GM19023 (cell line): Measurements from ENCODE around the gene CENPF.
"Not testable (repeated sequence)": the region's sequence is repeated elsewhere in the genome, so short reads cannot be mapped to it uniquely, and the experiment has no call there.

Experiments used
- ATAC-seq: cut with Tn5 transposase; IDR thresholded peaks from one replicate; pipeline ENCODE4 v1.9.1; 2021; ENCODE audit warnings: mild to moderate bottlenecking, moderate library complexity; ENCODE audit not compliant: unreplicated experiment

The CENPF gene

DNA sequence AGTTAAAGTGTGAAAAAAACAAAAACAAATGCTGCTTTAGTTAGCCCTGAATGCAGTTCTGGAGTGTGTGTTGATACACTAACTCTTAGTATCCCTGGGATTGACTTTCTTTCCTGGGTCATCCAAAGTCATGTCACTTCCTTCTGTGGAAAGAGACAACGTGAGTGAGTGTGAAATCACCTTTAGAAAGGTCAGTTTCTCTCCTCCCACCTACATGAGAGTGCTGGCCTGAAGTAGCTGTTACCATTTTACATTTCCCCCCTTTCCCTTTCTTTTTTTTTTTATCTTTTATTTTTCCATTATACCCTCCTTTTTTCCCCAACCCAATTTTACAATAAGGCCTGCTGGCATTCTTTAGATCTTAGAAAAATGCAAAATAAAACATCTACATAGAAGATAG lies 55.2 kb downstream of the CENPF start:
- ATAC-seq: no peak

DNA sequence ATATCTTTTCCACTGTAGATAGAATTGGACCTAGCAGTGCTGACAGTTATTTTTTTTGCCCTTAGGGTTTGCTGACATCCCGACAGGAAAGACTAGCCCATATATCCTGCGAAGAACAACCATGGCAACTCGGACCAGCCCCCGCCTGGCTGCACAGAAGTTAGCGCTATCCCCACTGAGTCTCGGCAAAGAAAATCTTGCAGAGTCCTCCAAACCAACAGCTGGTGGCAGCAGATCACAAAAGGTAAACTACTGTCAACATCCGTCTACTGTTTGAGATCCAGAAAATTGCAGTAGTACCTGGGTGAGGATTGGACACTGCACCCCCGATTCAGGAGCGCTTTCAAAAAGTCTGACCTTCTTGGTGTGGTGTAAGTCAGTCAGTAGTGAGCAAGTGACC lies 55.8 kb downstream of the CENPF start:
- ATAC-seq: no peak

DNA sequence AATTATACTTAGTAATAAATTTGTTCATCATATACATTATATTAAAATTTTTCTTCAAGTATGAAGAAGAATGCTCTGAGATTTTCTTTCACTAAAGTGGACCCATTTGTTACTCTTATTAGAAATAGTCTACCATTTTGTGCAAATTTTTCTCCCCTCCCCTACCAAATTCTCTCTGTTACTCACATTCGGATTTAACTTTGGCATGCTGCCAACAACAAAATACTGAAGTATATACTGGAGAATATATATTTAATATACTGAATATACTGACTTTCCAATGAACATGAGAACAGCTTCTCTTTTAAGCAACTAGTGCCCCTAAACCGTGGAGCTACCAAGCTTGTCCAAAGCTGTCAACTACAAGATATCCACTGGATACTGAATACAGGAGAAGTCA lies 57.2 kb downstream of the CENPF start:
- no peak for ATAC-seq

DNA sequence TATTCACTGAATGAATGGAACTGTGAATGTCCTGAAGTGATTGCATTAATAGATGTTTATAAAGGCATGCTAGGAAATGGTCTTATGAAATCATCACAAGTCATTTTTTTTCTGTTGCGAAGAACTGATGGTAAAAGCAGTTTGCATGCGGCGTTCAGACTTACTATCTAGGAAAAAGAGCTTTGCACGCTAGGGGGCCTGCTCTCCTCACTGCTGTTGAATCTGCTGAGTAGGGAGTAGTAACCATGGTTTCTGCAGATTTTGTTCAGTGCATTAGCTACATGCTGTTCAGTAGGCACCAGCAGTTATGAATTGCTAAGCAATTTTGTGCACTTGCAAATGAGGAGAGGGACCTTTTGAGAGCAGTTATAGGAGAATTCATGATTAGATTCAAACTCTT lies 57.9 kb downstream of the CENPF start:
- no peak for ATAC-seq

DNA sequence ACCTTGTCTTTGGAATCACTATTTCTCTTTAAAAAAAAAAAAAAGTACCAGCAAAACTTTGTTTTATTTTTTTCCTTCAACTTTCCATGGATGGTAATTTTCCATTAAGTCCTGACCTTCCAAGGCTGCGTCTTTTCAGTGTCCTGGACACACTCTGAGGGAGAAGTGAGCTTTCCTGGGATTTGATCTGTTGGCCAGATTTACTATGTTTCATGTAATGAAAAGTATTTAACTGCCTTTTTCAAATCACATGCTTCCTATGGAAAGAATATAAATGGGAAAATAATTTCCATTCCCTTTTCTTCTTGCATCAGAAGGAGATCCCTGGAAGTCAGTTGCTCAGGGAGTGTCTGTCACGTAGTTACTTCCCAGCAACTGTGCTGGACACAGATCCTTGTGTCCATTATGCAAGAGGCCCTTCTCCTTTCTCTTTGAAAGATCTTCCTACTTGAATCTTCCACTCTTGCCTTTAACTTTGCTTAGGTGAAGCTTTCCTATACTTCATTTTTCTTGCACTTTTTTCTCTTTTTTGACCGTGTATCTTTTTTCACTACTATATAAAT lies 59.3 kb downstream of the CENPF start:
- ATAC-seq: no peak

DNA sequence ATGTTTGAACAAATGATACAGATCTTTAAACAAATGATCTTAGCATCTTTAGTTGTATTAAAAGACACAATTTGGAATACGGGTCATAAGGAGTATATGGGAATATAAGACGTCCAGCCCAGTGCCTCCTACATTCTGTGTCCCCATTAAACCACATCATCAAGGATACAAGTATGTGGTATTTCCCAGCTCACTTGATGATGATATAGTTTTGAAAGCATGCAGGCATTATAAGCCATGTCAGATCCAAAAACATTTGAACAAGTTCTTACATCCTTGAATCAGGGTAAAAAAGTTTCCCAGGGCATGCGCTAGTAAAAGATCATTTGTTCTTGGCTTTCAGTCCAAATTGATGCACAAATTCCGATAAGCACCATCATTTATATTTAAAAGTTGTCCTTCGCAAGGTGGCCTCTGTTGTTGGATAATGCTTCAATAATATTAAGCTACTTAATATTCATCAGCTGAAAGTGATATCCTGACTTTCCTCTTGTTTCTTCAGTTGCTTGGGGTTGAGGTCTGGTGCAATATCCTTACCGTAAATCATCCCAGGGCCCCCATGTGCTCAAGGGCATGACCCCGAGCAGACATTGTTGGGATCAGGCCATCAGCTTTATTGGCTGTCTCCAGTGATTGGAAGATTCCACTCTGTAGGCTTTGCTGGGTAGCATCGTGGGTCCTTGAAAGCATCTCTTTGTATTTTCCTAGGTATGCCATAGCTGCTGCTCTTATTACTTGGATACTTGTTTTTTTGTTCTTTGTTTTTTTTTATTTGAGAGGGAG lies 61.8 kb downstream of the CENPF start:
- ATAC-seq: no peak

DNA sequence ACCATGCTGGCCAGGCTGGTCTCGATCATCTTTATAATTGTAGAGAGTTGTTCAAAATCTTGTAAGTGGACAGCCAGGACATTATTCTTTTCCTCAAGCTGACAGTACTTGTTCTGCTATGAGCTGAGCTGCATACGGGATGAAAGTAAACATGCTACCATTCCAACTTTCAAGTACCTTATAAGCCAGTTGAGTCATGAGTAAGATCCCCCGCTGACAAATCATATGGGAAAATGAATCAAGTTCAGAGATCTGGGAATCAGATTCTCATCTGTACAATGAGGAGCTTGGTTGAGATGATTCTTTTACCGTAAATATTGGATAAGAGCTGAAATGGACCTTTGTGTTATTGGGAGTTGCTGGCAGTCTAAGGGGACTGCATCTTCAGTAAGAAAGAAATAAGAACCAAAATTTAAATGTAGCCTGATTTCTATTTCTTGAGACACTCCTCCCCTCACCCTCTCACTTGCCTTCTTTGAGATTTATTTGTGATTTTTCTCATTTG lies 62.7 kb downstream of the CENPF start:
- ATAC-seq: no peak

DNA sequence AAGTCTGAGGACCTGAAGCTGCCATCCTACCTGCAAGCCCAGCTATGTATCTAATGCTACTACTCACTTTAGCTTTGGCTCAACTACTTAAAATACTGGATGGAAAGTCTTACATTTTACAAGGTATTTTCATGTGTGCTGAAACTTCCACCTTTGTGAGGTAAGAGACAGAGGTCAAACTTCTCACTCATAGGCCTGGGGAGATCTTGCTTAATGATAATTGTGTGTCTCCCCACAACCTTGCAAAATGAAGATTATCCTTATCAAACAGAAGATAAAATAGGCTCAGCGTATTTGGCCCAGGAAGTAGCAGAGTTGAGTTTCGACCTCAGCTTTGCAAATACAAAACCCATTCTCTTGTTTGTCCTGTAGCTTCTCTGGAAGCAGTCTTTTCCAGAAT lies 63.7 kb downstream of the CENPF start:
- ATAC-seq: no peak

DNA sequence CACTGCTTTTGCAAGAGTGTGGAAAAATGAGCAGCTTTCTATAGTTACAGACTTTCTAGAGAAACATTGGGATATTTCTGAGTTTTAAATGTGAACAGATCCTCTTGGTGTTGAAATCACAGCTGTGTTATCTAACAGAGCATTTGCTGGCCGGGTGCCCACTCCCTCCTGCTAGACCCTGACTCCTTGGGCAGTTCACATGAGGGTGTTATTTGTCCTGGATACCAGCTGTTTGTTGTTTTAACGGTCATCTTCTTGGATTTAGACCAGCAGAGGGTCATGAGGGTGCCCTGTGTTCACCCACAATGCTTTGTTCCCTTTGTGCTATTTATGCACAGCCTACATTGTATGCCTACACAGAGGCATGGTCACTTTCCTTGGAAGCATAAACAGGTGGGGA lies 67.1 kb downstream of the CENPF start:
- no peak for ATAC-seq

DNA sequence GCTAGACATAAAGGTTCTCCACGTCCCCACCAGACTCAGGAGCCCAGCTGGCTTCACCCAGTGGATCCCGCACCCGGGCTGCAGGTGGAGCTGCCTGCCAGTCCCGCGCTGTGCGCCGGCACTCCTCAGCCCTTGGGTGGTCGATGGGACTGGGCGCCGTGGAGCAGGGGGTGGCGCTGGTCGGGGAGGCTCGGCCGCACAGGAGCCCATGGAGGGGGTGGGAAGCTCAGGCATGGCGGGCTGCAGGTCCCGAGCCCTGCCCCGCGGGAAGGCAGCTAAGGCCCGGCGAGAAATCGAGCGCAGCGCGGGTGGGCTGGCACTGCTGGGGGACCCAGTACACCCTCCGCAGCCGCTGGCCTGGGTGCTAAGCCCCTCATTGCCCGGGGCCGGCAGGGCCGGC lies 70.0 kb downstream of the CENPF start:
- ATAC-seq: not testable (repeated sequence)

DNA sequence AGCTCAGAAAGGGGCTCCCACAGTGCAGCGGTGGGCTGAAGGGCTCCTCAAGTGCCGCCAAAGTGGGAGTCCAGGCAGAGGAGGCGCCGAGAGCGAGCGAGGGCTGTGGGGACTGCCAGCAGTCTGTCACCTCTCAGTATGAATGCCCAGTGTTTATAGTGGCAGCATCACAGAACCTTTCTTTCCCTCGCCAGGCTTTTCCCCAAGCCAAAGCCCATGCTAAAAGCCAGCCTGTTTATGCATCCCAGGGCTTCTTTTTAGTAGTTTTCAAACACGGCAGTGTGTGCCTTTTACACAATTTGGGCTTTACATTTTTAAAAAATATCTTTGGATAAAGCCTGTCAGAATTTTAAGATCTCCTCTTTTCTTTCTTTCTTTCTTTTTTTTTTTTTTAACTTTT lies 70.6 kb downstream of the CENPF start:
- no peak for ATAC-seq

DNA sequence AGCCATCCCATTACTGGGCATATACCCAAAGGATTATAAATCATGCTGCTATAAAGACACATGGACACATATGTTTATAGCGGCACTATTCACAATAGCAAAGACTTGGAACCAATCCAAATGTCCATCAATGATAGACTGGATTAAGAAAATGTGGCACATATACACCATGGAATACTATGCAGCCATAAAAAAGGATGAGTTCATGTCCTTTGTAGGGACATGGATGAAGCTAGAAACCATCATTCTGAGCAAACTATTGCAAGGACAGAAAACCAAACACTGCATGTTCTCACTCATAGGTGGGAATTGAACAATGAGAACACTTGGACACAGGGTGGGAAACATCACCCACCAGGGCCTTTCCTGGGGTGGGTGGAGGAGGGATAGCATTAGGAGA lies 72.5 kb downstream of the CENPF start:
- not testable (repeated sequence) for ATAC-seq

DNA sequence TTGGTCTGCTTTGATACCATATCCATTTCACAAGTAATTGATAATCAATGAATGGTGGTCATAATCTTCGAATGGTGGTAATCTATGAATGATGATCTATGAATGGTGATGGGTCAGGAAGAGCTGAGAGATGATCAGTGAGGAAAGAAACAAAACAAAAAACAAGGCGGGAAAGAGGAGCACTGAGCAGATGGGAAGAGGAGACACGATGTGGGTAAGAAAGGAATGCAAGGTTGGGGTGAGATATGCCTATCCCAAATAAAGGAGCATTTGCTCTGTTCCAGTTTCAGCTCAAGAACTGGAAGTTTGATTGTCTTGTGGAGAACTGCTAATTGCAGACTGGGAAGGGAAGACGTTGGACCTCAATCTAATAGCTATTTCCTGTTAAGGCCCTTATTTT lies 73.8 kb downstream of the CENPF start:
- ATAC-seq: no peak

DNA sequence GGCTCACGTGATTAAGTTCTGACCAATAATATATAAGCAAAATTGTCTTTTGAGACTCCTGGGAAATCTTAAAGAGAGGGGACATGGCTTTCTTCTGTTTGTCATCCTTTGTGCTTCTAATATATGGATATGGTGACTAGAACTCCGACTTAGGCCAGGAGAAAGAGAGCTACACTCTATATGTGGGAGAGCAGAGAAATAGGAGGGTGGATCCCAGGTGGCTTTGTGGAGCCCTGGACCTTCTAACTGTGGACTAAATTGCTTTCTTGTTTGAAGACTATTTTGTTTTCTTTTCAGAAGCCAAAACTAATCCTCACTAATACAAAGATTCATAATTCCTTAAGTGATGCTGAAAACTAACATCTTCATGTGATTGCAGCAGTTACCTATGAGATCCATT lies 75.0 kb downstream of the CENPF start:
- ATAC-seq: no peak

DNA sequence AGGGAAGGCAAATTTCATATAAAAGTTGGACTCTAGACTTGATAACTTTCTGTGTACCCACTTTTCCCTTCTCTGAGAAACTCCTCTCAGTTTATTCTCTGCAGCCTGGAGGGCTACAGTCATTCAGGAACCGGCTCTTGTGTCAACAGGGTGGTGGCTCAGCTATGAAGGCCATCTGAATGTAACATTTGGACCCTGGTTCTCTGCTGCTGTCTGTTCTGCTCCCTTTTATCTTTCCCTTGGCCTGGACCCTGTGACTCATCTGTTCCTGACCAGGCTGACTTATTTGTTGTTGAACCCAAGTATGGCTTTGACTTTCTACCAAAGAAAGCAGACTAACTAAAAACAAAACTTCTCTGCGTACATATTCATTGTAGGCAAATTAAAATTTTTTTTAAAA lies 75.4 kb downstream of the CENPF start:
- no peak for ATAC-seq

DNA sequence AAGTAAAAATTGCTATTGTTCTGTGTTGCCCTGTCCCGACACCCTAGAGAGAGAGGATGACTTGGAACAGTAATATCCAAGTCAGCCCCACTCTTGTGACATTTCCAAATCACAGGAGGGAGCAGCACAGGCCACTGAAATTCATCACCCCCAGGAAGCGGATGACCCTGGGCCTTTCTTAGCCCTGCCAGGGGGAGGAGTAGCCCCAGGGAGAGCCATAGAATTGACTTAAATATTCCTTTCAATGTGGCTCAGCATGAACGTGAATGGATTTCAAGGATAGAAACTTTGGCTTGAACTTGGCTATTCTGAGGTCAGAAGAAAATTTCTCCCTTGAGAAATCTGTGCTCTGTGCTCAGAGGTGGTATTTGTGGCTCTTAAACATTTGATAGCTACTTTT lies 80.6 kb downstream of the CENPF start:
- ATAC-seq: no peak

DNA sequence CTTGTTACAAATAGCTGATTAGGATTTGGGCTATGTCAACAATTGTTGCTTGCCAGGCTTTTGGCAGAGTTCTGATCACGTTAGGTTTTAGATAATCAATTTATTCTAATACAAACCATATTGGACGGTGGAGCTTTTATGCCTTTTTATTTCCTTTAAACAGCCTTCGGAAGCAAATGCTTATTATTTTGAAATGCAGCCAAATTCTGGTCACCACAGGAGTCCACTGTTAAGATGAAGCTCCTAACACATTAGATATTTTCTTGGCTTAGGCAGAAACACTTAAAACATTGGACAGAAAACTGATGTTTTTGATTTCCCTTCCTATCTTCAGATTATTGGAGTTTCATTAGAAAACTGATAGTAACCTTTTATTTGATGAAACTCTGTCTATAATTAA lies 82.9 kb downstream of the CENPF start:
- ATAC-seq: no peak

DNA sequence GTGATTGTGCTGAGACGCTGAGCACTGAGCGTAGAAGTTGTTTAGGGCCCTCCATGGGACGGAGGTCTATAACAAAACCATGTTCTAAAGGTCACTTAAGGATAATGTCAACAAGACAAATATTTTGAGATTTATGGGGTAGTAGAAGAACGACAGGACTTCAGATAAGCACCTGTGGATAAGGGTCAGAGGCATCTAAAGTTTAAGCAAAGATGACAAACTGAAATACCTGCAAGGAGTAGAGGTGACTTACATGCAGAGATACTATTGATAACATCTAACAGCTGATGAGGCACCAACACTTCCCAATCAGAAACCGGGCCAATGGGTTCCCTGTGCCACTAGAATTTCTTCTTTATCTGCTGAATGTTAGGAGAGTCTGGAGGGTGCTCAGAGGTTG lies 83.5 kb downstream of the CENPF start:
- ATAC-seq: no peak

DNA sequence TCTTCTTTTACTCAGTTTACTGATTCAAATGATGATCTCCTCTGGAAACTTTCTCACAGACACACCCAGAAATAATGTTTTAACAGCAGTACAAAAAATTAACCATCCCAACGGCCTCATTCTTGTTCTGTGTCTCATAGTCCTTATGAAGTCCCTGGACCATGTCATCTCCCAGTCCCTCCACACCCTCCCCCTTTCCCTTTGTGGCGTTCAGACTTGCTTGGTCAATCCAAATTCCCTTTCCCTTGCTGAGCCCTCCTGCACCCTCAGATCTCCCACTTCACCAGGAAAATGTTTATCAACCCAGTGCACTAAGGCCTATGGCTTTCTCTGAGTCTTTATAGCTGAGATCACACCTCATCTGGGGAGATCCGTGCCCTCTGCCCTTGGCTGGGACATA lies 85.9 kb downstream of the CENPF start:
- ATAC-seq: no peak

DNA sequence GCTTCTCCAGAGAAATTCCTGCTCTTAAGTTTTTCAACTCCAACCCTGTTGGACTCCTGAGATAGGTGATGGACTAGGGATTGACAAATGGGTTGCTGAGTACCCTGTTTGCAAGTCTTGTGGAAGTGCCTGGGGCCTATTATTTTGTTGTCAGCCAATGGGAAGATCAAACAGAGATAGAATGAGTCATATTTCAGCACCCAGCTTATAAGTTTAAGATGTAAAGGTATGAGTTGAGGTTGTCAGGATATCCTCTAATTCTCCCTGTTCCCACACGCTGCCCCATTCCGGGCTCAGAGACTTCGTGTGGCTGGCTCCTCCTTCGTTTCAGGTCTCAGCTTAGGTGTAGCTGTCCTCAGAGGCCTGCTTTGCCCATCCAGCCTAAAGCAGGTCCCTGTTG lies 91.8 kb downstream of the CENPF start:
- no peak for ATAC-seq

DNA sequence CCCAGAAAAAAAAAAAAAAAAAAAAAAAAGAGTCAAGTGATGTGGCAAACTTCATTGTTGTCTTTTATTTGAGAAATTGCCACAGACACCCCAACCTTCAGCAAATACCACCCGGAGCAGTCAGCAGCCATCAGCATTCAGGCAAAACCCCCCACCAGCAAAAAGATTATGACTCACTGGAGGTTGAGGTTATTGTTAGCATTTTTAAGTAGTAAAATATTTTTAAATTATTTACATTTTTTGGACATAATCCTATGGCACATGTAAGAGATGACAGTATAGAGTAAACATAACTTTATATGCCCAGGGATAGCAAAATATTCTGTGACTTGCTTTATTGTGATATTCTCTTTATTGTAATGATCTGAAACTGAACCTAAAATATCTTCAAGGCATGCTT lies 95.6 kb downstream of the CENPF start:
- ATAC-seq: no peak

DNA sequence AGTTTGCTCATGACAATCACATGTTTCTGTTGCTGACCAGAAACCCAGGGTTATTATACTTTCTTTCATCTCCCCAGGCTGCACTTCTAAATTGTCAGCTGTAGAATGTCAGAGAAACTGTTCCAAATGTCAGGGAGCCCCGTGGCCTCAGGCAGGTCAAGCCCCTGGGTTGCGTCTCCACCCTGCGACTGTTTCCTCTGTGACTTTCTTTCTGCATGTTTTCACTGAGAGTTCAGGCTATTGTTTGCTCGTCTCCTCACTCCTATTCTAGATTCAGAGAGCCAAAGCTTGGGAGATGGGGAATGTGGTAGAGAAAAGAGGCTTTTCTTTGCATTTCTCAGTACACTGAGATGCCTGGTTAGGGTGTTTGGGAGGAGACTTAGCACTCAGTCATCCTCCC lies 97.4 kb downstream of the CENPF start:
- no peak for ATAC-seq

DNA sequence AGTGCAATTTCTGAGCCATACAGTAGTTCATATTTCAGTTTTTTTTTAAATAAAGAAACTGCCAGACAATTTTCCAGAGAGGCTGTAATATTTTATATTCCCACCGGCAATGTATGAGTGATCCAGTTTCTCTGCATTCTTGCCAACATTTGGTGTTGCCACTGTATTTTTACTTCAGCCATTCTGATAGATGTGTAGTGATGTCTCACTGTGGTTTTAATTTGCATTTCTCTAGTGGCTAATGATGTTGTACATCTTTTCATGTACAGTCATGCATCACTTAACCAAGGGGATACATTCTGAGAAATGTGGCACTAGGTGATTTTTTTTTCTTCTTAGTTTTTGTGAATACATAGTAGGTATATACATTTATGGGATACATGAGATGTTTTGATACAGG lies 99.6 kb downstream of the CENPF start:
- ATAC-seq: no peak
